GM23338 (cell line): ENCODE data around the gene BEND4. TPM values are rescaled to one million over a fixed set of nuclear protein-coding genes. Genes with fewer than 3 reads are reported as not detected.

Source experiments
- ATAC-seq: fragments of 200-7000 bp; cut with Tn5 transposase; 3 replicates; pipeline ENCODE4 v1.9.1; 2020
- DNase-seq: peaks from one replicate; pipeline ENCODE4 v3.0.0-alpha.2; 2015; ENCODE audit warnings: low spot score
- H2AFZ ChIP-seq: fragments of 200-600 bp; sonication (generic); 2 replicates; pipeline ENCODE4 v1.8.0; 2016; ENCODE audit warnings: antibody characterized with exemption, mild to moderate bottlenecking, moderate library complexity
- H3F3A ChIP-seq: fragments of 200-600 bp; sonication (generic); replicated peaks from 2 replicates; pipeline ENCODE4 v1.8.0; 2017; ENCODE audit warnings: antibody characterized with exemption, mixed run types, low read depth
- H3K27ac ChIP-seq: fragments of 200-600 bp; sonication (generic); 2 replicates; pipeline ENCODE4 v1.6.1; 2016; ENCODE audit warnings: low read depth
- H3K27me3 ChIP-seq: fragments of 200-600 bp; sonication (generic); 2 replicates; pipeline ENCODE4 v1.8.0; 2016; ENCODE audit warnings: mild to moderate bottlenecking, mixed run types, moderate library complexity; ENCODE audit not compliant: insufficient read depth
- H3K36me3 ChIP-seq: fragments of 200-600 bp; sonication (generic); 2 replicates; pipeline ENCODE4 v1.8.0; 2016; ENCODE audit warnings: mild to moderate bottlenecking; ENCODE audit not compliant: insufficient read depth
- H3K4me1 ChIP-seq: fragments of 200-600 bp; sonication (generic); 2 replicates; pipeline ENCODE4 v1.8.0; 2016; ENCODE audit warnings: mild to moderate bottlenecking, moderate library complexity; ENCODE audit not compliant: insufficient read depth
- H3K4me2 ChIP-seq: fragments of 200-600 bp; sonication (generic); 2 replicates; pipeline ENCODE4 v1.7.1; 2017; ENCODE audit warnings: mixed run types
- H3K4me3 ChIP-seq: fragments of 200-600 bp; sonication (generic); 2 replicates; pipeline ENCODE4 v1.6.1; 2016; ENCODE audit warnings: mixed run types
- H3K79me2 ChIP-seq: fragments of 200-600 bp; sonication (generic); replicated peaks from 2 replicates; pipeline ENCODE4 v1.8.0; 2017; ENCODE audit warnings: mild to moderate bottlenecking; ENCODE audit not compliant: insufficient read depth
- H3K9me2 ChIP-seq: fragments of 200-600 bp; sonication (generic); 2 replicates; pipeline ENCODE4 v1.8.0; 2017; ENCODE audit not compliant: insufficient read depth
- H4K20me1 ChIP-seq: fragments of 200-600 bp; sonication (generic); replicated peaks from 2 replicates; pipeline ENCODE4 v1.8.0; 2017; ENCODE audit warnings: mild to moderate bottlenecking; ENCODE audit not compliant: insufficient read depth
- H3K27ac Mint-ChIP-seq: 2 replicates; pipeline ENCODE4 v1.8.0; 2020; ENCODE audit warnings: inconsistent platforms, mild to moderate bottlenecking, moderate library complexity, mixed read lengths
- H3K27me3 Mint-ChIP-seq: 3 replicates; pipeline ENCODE4 v1.8.0; 2022; ENCODE audit warnings: low read depth, mild to moderate bottlenecking, moderate library complexity, mixed read lengths, inconsistent platforms; ENCODE audit not compliant: insufficient read depth, poor library complexity
- H3K36me3 Mint-ChIP-seq: 3 replicates; pipeline ENCODE4 v1.8.0; 2021; ENCODE audit warnings: low read depth, mild to moderate bottlenecking, inconsistent platforms, moderate library complexity, mixed read lengths
- H3K4me1 Mint-ChIP-seq: 3 replicates; pipeline ENCODE4 v1.8.0; 2020; ENCODE audit warnings: mild to moderate bottlenecking, inconsistent platforms, mixed read lengths
- H3K4me3 Mint-ChIP-seq: 3 replicates; pipeline ENCODE4 v1.8.0; 2021; ENCODE audit warnings: moderate library complexity, mild to moderate bottlenecking, inconsistent platforms, mixed read lengths
- H3K9me3 Mint-ChIP-seq: 3 replicates; pipeline ENCODE4 v1.8.0; 2020; ENCODE audit warnings: moderate library complexity, mild to moderate bottlenecking, inconsistent platforms, mixed read lengths
- CREB1 ChIP-seq: fragments of 250-450 bp; sonication (Bioruptor Pico); IDR thresholded peaks from 2 replicates; pipeline ENCODE4 v1.5.0; 2020; ENCODE audit warnings: low read depth, mild to moderate bottlenecking, moderate library complexity
- CTCF ChIP-seq, 2 experiments: fragments of 200-600 bp in 1 of 2; sonication (generic) in 1 of 2; conservative IDR thresholded peaks; 2 replicates each; pipeline versions ENCODE4 v1.5.1 to v1.6.1; 2016 to 2017; ENCODE audit warnings: antibody characterized with exemption in 2 of 2, low read depth in 2 of 2, mild to moderate bottlenecking in 2 of 2, moderate library complexity in 1 of 2
- ETS1 ChIP-seq: IDR thresholded peaks from 2 replicates; pipeline ENCODE4 v1.6.1; 2016; ENCODE audit warnings: antibody characterized with exemption
- EZH2 ChIP-seq: fragments of 200-600 bp; sonication (generic); IDR thresholded peaks from one replicate; pipeline ENCODE4 v1.8.0; 2017; ENCODE audit warnings: antibody characterized with exemption, mild to moderate bottlenecking, low read depth; ENCODE audit not compliant: unreplicated experiment
- EZH2phosphoT487 ChIP-seq: fragments of 200-600 bp; sonication (generic); IDR thresholded peaks from one replicate; pipeline ENCODE4 v1.8.1; 2018; ENCODE audit warnings: antibody characterized with exemption; ENCODE audit not compliant: unreplicated experiment
- JUNB ChIP-seq: IDR thresholded peaks from one replicate; pipeline ENCODE4 v1.6.1; 2016; ENCODE audit warnings: antibody characterized with exemption; ENCODE audit not compliant: unreplicated experiment
- NANOG ChIP-seq: IDR thresholded peaks from 2 replicates; pipeline ENCODE4 v1.6.1; 2016; ENCODE audit warnings: antibody characterized with exemption, borderline replicate concordance
- POLR2AphosphoS5 ChIP-seq: IDR thresholded peaks from 2 replicates; pipeline ENCODE4 v1.6.1; 2016; ENCODE audit warnings: antibody characterized with exemption, low read depth
- STAT1 ChIP-seq: IDR thresholded peaks from one replicate; pipeline ENCODE4 v1.6.1; 2016; ENCODE audit warnings: antibody characterized with exemption; ENCODE audit not compliant: unreplicated experiment
- ZNF114 ChIP-seq: fragments of 250-450 bp; sonication (Bioruptor Pico); IDR thresholded peaks from 2 replicates; pipeline ENCODE4 v1.5.0; 2020; ENCODE audit warnings: mild to moderate bottlenecking, moderate library complexity
- ZNF331 ChIP-seq: fragments of 250-450 bp; sonication (Bioruptor Pico); IDR thresholded peaks from 2 replicates; pipeline ENCODE4 v1.5.0; 2020; ENCODE audit warnings: low read depth, mild to moderate bottlenecking, moderate library complexity
- ZNF462 ChIP-seq: fragments of 250-450 bp; sonication (Bioruptor Pico); IDR thresholded peaks from 2 replicates; pipeline ENCODE4 v1.5.0; 2020; ENCODE audit warnings: mild to moderate bottlenecking, moderate library complexity
- polyA plus RNA-seq: library from polyadenylated mRNA; unstranded; fragments of >200 nt; fragmentation: Nextera tagmentation; extraction: Ambion mirVana; gene quantifications from 2 replicates; pipeline ENCODE4 v1.2.1, GENCODE V29; 2016
- total RNA-seq: library from RNA; depleted of rRNA; stranded (reverse); fragments of >200 nt; shearing (Covaris generic); gene quantifications from 2 replicates; pipeline ENCODE4 v1.2.3, GENCODE V29; 2014
- TF ChIP-seq, protein P1 (sequence below): IDR thresholded peaks from one replicate; pipeline ENCODE4 v1.6.1; 2018; ENCODE audit warnings: antibody characterized with exemption; ENCODE audit not compliant: unreplicated experiment

BEND4 gene
- total and polyA plus RNA-seq, 2 experiments from 2014 or later: 13.5 to 60.2 TPM

- H3K36me3 Mint-ChIP-seq: peaks cover 9% of the 10 kb centered on the region; the same call in 2 of the 3 replicates
- no peak overlapping the region for H3K4me3 Mint-ChIP-seq
Observed at GRCh38 chr4:42083816-42084215, 68.6 kb downstream of the BEND4 start.

More at GRCh38 chr4:42083816-42084215, 68.6 kb downstream of the BEND4 start:
- H4K20me1 ChIP-seq: no peaks in the 10 kb centered on the region
- no peaks in the 10 kb centered on the region for H3K27me3 ChIP-seq
- H3K4me1 Mint-ChIP-seq: no peaks in the 10 kb centered on the region
- TF ChIP-seq NANOG (no peak), ZNF114 (no peak), EZH2 (no peak), POLR2AphosphoS5 (no peak), JUNB (no peak), ZNF331 (CRISPR knock-in tag) (no peak), ETS1 (no peak), STAT1 (no peak), ZNF462 (CRISPR knock-in tag) (no peak), CTCF (conservative IDR thresholded peaks at IDR 0.05; ENCODE audit: low read depth in 2 of 2) (no peak), CREB1 (no peak), EZH2phosphoT487 (no peak)
- TF ChIP-seq, protein P1, sequence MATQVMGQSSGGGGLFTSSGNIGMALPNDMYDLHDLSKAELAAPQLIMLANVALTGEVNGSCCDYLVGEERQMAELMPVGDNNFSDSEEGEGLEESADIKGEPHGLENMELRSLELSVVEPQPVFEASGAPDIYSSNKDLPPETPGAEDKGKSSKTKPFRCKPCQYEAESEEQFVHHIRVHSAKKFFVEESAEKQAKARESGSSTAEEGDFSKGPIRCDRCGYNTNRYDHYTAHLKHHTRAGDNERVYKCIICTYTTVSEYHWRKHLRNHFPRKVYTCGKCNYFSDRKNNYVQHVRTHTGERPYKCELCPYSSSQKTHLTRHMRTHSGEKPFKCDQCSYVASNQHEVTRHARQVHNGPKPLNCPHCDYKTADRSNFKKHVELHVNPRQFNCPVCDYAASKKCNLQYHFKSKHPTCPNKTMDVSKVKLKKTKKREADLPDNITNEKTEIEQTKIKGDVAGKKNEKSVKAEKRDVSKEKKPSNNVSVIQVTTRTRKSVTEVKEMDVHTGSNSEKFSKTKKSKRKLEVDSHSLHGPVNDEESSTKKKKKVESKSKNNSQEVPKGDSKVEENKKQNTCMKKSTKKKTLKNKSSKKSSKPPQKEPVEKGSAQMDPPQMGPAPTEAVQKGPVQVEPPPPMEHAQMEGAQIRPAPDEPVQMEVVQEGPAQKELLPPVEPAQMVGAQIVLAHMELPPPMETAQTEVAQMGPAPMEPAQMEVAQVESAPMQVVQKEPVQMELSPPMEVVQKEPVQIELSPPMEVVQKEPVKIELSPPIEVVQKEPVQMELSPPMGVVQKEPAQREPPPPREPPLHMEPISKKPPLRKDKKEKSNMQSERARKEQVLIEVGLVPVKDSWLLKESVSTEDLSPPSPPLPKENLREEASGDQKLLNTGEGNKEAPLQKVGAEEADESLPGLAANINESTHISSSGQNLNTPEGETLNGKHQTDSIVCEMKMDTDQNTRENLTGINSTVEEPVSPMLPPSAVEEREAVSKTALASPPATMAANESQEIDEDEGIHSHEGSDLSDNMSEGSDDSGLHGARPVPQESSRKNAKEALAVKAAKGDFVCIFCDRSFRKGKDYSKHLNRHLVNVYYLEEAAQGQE: no peak
- H3K27ac Mint-ChIP-seq: no peak overlapping the region
- no peak overlapping the region for H3K4me2 ChIP-seq
- H3K4me1 ChIP-seq: no peaks in the 10 kb centered on the region
- DNase-seq: no peak
- no peak overlapping the region for H3K4me3 ChIP-seq
- no peak for ATAC-seq
- no peaks in the 10 kb centered on the region; the same call in 1 of the 2 replicates for H3K36me3 ChIP-seq
- no peaks in the 10 kb centered on the region for H3K79me2 ChIP-seq
- H3K27ac ChIP-seq: no peak overlapping the region
- H3K9me2 ChIP-seq: no peaks in the 10 kb centered on the region
- H3F3A ChIP-seq: no peaks in the 10 kb centered on the region
- H3K9me3 Mint-ChIP-seq: no peaks in the 10 kb centered on the region
- peaks cover 2% of the 10 kb centered on the region for H3K27me3 Mint-ChIP-seq
- no peak overlapping the region for H2AFZ ChIP-seq
